ENCODE measurements around the gene ARHGAP25.

The ARHGAP25 gene

DNA sequence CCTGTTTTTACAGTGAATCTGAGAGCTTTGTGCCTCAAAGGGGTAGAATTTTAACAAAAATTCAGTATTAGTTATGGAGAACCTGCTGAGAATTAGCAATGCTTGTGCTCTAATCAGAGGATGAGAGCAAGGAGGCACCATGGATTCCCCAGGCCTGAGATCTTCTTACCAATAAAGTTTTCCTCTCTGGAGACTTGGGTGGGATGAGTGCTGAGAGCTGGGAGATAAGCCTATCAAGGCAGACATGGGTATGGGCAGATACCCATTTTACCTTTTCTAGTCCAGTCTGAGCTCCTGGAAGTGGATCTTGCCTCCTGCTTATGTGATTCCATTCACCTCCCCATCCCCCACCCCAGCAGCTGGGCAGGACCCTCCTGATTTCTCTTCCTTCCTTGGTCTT lies 82.7 kb downstream of the ARHGAP25 start:
- H3K4me3 ChIP-seq (ENCODE audit: control insufficient read depth, low read depth, low read length) = no peak overlapping the region
- DNase-seq (ENCODE audit: low read depth) = no peak
- TF ChIP-seq, protein P1, sequence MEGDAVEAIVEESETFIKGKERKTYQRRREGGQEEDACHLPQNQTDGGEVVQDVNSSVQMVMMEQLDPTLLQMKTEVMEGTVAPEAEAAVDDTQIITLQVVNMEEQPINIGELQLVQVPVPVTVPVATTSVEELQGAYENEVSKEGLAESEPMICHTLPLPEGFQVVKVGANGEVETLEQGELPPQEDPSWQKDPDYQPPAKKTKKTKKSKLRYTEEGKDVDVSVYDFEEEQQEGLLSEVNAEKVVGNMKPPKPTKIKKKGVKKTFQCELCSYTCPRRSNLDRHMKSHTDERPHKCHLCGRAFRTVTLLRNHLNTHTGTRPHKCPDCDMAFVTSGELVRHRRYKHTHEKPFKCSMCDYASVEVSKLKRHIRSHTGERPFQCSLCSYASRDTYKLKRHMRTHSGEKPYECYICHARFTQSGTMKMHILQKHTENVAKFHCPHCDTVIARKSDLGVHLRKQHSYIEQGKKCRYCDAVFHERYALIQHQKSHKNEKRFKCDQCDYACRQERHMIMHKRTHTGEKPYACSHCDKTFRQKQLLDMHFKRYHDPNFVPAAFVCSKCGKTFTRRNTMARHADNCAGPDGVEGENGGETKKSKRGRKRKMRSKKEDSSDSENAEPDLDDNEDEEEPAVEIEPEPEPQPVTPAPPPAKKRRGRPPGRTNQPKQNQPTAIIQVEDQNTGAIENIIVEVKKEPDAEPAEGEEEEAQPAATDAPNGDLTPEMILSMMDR (conservative IDR thresholded peaks at IDR 0.05; ENCODE audit: control insufficient read depth, insufficient read depth, low read depth, low read length) = no peak

DNA sequence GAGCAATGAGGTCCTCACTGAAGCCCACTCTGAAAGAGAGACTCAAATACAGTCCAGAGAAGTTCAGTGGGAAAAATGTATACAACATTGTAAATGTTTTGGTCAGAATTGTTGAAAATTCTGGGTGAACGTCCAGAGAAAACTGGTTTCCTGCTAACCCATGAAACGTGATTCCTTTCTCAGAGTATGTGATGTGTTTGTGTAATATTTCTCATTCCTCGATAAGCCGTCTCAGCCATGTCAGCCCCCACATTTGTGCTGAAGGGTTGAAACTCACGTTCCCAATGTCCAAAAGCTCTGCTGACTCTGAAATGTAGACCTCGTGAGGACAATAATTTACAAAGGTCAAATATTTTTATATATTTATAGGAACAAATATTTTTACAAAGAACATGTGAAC lies 84.9 kb downstream of the ARHGAP25 start:
- TF ChIP-seq, protein P1 (conservative IDR thresholded peaks at IDR 0.05; ENCODE audit: control insufficient read depth, insufficient read depth, low read depth, low read length) = no peak
- H3K4me3 ChIP-seq (ENCODE audit: control insufficient read depth, low read depth, low read length) = no peak overlapping the region
- DNase-seq (ENCODE audit: low read depth) = no peak

DNA sequence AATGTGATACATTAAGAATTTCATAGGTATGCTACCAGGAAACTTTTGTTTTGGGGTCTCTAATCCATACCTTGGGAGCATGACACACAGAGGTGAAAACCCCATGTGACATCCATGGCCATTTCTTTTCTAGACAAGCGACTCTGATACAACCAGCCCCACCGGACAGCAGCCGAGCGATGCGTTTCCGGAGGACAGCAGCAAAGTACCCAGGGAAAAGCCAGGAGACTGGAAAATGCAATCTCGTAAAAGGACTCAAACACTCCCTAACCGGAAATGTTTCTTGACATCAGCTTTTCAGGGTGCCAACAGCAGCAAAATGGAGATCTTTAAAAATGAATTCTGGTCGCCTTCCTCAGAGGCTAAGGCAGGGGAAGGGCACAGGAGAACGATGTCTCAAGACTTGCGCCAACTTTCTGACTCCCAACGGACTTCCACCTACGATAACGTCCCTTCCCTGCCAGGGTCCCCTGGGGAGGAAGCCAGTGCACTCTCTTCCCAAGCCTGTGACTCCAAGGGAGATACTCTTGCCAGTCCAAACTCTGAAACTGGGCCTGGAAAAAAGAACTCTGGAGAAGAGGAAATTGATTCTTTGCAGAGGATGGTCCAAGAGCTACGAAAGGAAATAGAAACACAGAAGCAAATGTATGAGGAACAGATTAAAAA lies 87.7 kb downstream of the ARHGAP25 start:
- TF ChIP-seq, protein P1 (conservative IDR thresholded peaks at IDR 0.05; ENCODE audit: control insufficient read depth, insufficient read depth, low read depth, low read length) = no peak
- no peak for DNase-seq (ENCODE audit: low read depth)
- no peak overlapping the region for H3K4me3 ChIP-seq (ENCODE audit: control insufficient read depth, low read depth, low read length)

DNA sequence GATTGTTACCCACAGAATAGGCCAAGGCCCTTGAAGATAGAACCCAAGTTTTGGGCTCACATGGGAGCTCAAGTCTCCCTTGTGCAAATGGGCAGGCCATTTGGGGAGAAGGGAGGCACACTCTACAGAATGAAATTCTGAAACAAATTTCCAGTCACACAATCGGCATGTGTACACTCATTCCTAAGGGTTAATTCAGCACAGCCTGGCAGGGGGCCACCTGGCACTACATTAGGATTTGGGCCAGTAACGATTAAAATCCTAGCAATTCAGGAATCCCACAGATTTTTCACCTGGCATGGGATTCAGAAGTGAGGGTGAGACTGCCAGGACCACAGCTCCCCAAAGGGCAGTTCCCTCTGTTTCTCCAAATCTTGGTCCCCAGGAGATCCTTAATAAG lies 90.2 kb downstream of the ARHGAP25 start:
- no peak overlapping the region for H3K4me3 ChIP-seq (ENCODE audit: control insufficient read depth, low read depth, low read length)
- DNase-seq (ENCODE audit: low read depth) = peak; percentile 64
- TF ChIP-seq, protein P1 (conservative IDR thresholded peaks at IDR 0.05; ENCODE audit: control insufficient read depth, insufficient read depth, low read depth, low read length) = no peak

DNA sequence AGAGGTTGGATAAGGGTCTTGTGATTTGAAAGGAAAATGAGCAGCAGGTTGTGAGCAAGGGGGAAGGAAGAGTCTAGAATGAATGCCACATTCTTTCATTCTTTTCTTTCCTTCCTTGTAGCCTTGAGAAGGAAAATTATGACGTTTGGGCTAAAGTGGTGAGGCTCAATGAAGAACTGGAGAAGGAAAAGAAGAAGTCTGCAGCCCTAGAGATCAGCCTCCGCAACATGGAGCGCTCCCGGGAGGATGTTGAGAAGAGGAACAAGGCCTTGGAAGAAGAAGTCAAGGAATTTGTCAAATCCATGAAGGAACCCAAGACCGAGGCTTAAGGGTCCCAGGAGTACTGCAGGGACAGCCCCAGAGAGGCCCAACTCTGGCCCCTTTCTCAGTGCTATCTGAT lies 91.3 kb downstream of the ARHGAP25 start:
- no peak for DNase-seq (ENCODE audit: low read depth)
- TF ChIP-seq, protein P1 (conservative IDR thresholded peaks at IDR 0.05; ENCODE audit: control insufficient read depth, insufficient read depth, low read depth, low read length) = no peak
- no peak overlapping the region for H3K4me3 ChIP-seq (ENCODE audit: control insufficient read depth, low read depth, low read length)

DNA sequence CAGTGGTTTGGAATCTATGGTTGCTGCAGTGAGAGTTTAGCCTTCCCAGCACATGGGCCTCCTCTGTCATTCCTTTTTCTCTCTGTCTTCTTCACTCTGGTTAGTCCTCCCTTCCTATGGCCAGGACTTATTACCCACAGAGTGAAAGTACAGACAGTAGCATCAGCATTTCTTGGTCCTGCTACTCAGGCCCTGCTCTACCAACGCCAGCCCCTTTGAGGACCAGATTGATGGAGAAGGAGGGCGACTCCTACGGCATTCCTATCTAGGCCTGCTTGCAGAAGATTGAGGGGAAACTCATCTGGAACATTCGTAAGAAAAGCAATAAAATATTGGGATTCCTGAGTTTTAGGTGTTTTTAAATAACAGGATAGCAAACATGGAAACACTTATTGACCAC lies 93.1 kb downstream of the ARHGAP25 start:
- no peak for DNase-seq (ENCODE audit: low read depth)
- no peak overlapping the region for H3K4me3 ChIP-seq (ENCODE audit: control insufficient read depth, low read depth, low read length)
- TF ChIP-seq, protein P1 (conservative IDR thresholded peaks at IDR 0.05; ENCODE audit: control insufficient read depth, insufficient read depth, low read depth, low read length) = no peak

Data from fibroblast of mammary gland (primary cell).